Endothelial cell of umbilical vein (primary cell): ENCODE results near the gene ULK4.

Experiments
- EZH2 ChIP-seq: IDR thresholded peaks from 2 replicates; pipeline ENCODE4 v1.6.1; 2012; ENCODE audit warnings: borderline replicate concordance, low read depth, mild to moderate bottlenecking, moderate library complexity, low read length, inconsistent platforms; ENCODE audit not compliant: severe bottlenecking
- MYC ChIP-seq: IDR thresholded peaks from one replicate; pipeline ENCODE4 v1.6.1; 2011; ENCODE audit warnings: mild to moderate bottlenecking, low read depth, low read length
- POLR2A ChIP-seq: IDR thresholded peaks from 2 replicates; pipeline ENCODE4 v1.6.1; 2012; ENCODE audit warnings: low read depth, mild to moderate bottlenecking, control low read depth, low read length
- POLR2AphosphoS5 ChIP-seq: IDR thresholded peaks from 2 replicates; pipeline ENCODE4 v1.6.1; 2012; ENCODE audit warnings: low read depth, mild to moderate bottlenecking, control low read depth, low read length, moderate library complexity; ENCODE audit not compliant: insufficient read depth
- TF ChIP-seq, protein P1 (sequence below), 2 donors: IDR thresholded peaks; 1 replicate in 1 of 2; 2 replicates in 1 of 2; pipeline ENCODE4 v1.5.1; 2011; ENCODE audit warnings: low read length in 2 of 2, mild to moderate bottlenecking in 2 of 2, moderate library complexity in 2 of 2, control low read depth in 1 of 2, inconsistent platforms in 1 of 2, low read depth in 1 of 2; ENCODE audit not compliant: insufficient read depth in 1 of 2; ENCODE audit errors: extremely low read depth in 1 of 2
- TF ChIP-seq, protein P2 (sequence below): IDR thresholded peaks from 2 replicates; pipeline ENCODE4 v1.6.1; 2011; ENCODE audit not compliant: insufficient read depth, insufficient read length

DNA sequence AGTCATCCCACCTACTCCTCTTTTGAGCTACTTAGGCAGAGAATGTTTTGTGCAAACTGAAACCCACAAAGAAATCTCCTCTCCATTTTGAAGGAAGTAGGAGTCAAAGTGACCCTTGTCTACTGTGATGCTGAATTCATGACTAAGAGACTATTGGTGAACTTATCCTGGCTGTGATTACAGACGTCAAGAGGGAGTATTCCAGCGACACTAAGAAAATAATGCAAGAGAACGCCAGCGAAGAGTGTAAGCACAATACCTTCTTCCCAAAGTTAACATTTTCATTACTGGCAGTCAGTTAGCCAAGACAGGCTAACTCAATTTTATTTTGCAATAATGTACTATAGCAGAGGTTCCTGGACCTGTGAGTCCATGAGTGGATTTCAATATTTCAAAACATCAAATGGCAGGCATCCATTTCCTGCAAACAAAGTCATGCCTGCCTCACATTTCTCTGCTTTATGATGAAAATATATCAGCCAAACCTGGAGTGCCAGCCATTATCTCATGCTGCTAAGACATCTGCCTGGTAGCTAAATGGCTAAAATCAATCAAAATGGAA, 703.6 kb downstream of the ULK4 start:
- TF ChIP-seq, protein P1, sequence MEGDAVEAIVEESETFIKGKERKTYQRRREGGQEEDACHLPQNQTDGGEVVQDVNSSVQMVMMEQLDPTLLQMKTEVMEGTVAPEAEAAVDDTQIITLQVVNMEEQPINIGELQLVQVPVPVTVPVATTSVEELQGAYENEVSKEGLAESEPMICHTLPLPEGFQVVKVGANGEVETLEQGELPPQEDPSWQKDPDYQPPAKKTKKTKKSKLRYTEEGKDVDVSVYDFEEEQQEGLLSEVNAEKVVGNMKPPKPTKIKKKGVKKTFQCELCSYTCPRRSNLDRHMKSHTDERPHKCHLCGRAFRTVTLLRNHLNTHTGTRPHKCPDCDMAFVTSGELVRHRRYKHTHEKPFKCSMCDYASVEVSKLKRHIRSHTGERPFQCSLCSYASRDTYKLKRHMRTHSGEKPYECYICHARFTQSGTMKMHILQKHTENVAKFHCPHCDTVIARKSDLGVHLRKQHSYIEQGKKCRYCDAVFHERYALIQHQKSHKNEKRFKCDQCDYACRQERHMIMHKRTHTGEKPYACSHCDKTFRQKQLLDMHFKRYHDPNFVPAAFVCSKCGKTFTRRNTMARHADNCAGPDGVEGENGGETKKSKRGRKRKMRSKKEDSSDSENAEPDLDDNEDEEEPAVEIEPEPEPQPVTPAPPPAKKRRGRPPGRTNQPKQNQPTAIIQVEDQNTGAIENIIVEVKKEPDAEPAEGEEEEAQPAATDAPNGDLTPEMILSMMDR (IDR thresholded peaks at IDR 0.05; ENCODE audit: extremely low read depth in 1 of 2, insufficient read depth in 1 of 2, low read depth in 1 of 2, low read length in 2 of 2): no peak
- no peak for TF ChIP-seq POLR2A
- no peak for TF ChIP-seq MYC
- no peak for TF ChIP-seq POLR2AphosphoS5
- no peak for TF ChIP-seq EZH2
- TF ChIP-seq, protein P2, sequence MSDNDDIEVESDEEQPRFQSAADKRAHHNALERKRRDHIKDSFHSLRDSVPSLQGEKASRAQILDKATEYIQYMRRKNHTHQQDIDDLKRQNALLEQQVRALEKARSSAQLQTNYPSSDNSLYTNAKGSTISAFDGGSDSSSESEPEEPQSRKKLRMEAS: no peak
